Psoas muscle (tissue), 8 donors: ENCODE results near the gene CCRL2. TPM values are rescaled to one million over a fixed set of nuclear protein-coding genes. Genes with fewer than 3 reads are reported as not detected.
"Not testable (repeated sequence)": the region's sequence is repeated elsewhere in the genome, so short reads cannot be mapped to it uniquely, and the experiment has no call there.

Experiments
- ATAC-seq, 4 donors: fragments of 200-7000 bp; cut with Tn5 transposase; one replicate each; pipeline ENCODE4 v1.9.1; 2020; ENCODE audit warnings: moderate library complexity in 3 of 4, mild to moderate bottlenecking in 2 of 4
- DNase-seq, 2 donors: peaks; one replicate each; pipeline ENCODE4 v3.0.0-alpha.2; 2020
- H3K27ac ChIP-seq: fragments of 200-600 bp; one replicate; pipeline ENCODE4 v1.8.0; 2022
- H3K27me3 ChIP-seq, 3 donors: fragments of 200-600 bp in 1 of 3; one replicate each; pipeline versions ENCODE4 v1.6.1 to v1.8.0; 2013 to 2022; ENCODE audit warnings: low read length in 2 of 3, mild to moderate bottlenecking in 2 of 3, moderate library complexity in 1 of 3; ENCODE audit not compliant: insufficient read depth in 3 of 3
- H3K36me3 ChIP-seq, 2 donors: fragments of 200-600 bp in 1 of 2; one replicate each; pipeline versions ENCODE4 v1.6.1 to v1.8.0; 2013 to 2022; ENCODE audit warnings: low read depth in 1 of 2, mild to moderate bottlenecking in 1 of 2, moderate library complexity in 1 of 2; ENCODE audit not compliant: insufficient read depth in 1 of 2
- H3K4me1 ChIP-seq: fragments of 200-600 bp; one replicate; pipeline ENCODE4 v1.8.0; 2022
- H3K4me3 ChIP-seq: fragments of 200-600 bp; one replicate; pipeline ENCODE4 v1.8.0; 2022; ENCODE audit warnings: mild to moderate bottlenecking
- H3K9me3 ChIP-seq: fragments of 200-600 bp; one replicate; pipeline ENCODE4 v1.8.0; 2022
- CTCF ChIP-seq: fragments of 200-600 bp; IDR thresholded peaks from one replicate; pipeline ENCODE4 v1.8.0; 2022; ENCODE audit warnings: antibody characterized with exemption
- WGBS, 3 donors: extraction: QIAGEN DNeasy Blood & Tissue Kit; methylation state at CpG; one replicate each; pipeline versions ENCODE4 v1.1.6 to v1.1.7; 2013; 5-methylcytosine and 5-hydroxymethylcytosine counted together
- intact Hi-C, 2 donors: fragments of 100-400 bp; cut with DNase I; formaldehyde crosslinking; loops; one replicate each; pipeline versions ENCODE4 v1.11.0 to v1.14.2; 2022
- polyA plus RNA-seq, 3 donors: library from polyadenylated mRNA; stranded (reverse); fragments of 200-250 nt; gene quantifications; one replicate each; pipeline ENCODE4 v1.2.3, GENCODE V29; 2013
- total RNA-seq, 4 donors: library from RNA; stranded (reverse); fragmentation: NEBNext Ultra II Directional in 2 of 4; extraction: Animal tissue kit (Norgen Biotek cat#: 25700) in 2 of 4; gene quantifications; one replicate each; pipeline versions ENCODE4 v1.2.1 to v1.2.4, GENCODE V29; 2021 to 2023
- donor health status: healthy with polysubstance abuse.
- donor health status: DM: no; HTN: no; CAD: no; lungs with moderate emphysema.
- donor health status: Bipolar disorder and iron deficiency.
- donor health status: healthy.
- donor health status: DM: yes; HTN: yes; CAD: no.
- donor health status: DM: no; HTN: no; CAD: no.
- donor health status: DM: no; HTN: no; CAD: no.
- donor health status: DM: yes; HTN: yes; CAD: no.

The CCRL2 gene
- total and polyA plus RNA-seq, 7 donors = 0.55 to 1.8 (median 1.1) TPM

GRCh38 chr3:46399557-46399956 lies 7.5 kb upstream of the CCRL2 start:
- ATAC-seq (no peak), DNase-seq (no peak)
- intact Hi-C loops = no loop called here

GRCh38 chr3:46400000-46400734 lies 6.9 kb upstream of the CCRL2 start:
- ATAC-seq (no peak), DNase-seq (no peak)
- H3K9me3 ChIP-seq = no peaks in the 10 kb centered on the region
- TF ChIP-seq CTCF = no peak
- H3K4me3 ChIP-seq = no peak overlapping the region
- H3K4me1 ChIP-seq = peaks cover 8% of the 10 kb centered on the region
- H3K27me3 ChIP-seq = no peaks in the 10 kb centered on the region
- no peaks in the 10 kb centered on the region for H3K36me3 ChIP-seq
- intact Hi-C loops = no loop called here
- WGBS, 3 donors = 73 to 78% (median 78%) methylated on average over 8 of the region's 8 CpGs
- H3K27ac ChIP-seq = no peak overlapping the region

More at GRCh38 chr3:46399557-46399956, 7.5 kb upstream of the CCRL2 start:
- H3K27ac ChIP-seq = no peak overlapping the region
- TF ChIP-seq CTCF = no peak
- no peaks in the 10 kb centered on the region for H3K27me3 ChIP-seq
- no peaks in the 10 kb centered on the region for H3K9me3 ChIP-seq
- WGBS, 3 donors = 58 to 63% (median 63%) methylated on average over 2 of the region's 2 CpGs
- no peak overlapping the region for H3K4me3 ChIP-seq
- no peaks in the 10 kb centered on the region for H3K36me3 ChIP-seq
- H3K4me1 ChIP-seq = peaks cover 8% of the 10 kb centered on the region

- WGBS, 3 donors = 68 to 81% (median 72%) methylated on average over 5 of the region's 5 CpGs
- ATAC-seq (no peak), DNase-seq (no peak)
- no peak for TF ChIP-seq CTCF
- peaks cover 8% of the 10 kb centered on the region for H3K4me1 ChIP-seq
- intact Hi-C loops = no loop called here
- H3K27ac ChIP-seq = no peak overlapping the region
- H3K4me3 ChIP-seq = no peak overlapping the region
- H3K27me3 ChIP-seq = no peaks in the 10 kb centered on the region
- no peaks in the 10 kb centered on the region for H3K36me3 ChIP-seq
- H3K9me3 ChIP-seq = no peaks in the 10 kb centered on the region
Measured at GRCh38 chr3:46400846-46401245, 6.2 kb upstream of the CCRL2 start.

- intact Hi-C loops = no loop called here
- no peak overlapping the region for H3K4me3 ChIP-seq
- TF ChIP-seq CTCF = no peak
- no peak for DNase-seq
- no peak overlapping the region for H3K27ac ChIP-seq
- 54 to 71% (median 63%) methylated on average over 2 of the region's 2 CpGs for WGBS, 3 donors
- peaks cover 7% of the 10 kb centered on the region for H3K4me1 ChIP-seq
- H3K36me3 ChIP-seq = no peaks in the 10 kb centered on the region
- H3K27me3 ChIP-seq = no peaks in the 10 kb centered on the region
- H3K9me3 ChIP-seq = no peaks in the 10 kb centered on the region
- ATAC-seq = no peak
Measured at GRCh38 chr3:46401579-46401978, 5.5 kb upstream of the CCRL2 start.

- H3K4me1 ChIP-seq = peaks cover 10% of the 10 kb centered on the region
- H3K36me3 ChIP-seq, H3K27ac ChIP-seq, ATAC-seq, intact Hi-C loops, H3K27me3 ChIP-seq, H3K9me3 ChIP-seq, H3K4me3 ChIP-seq, DNase-seq: not testable (repeated sequence)
- 93 to 96% (median 95%) methylated on average over 4 of the region's 4 CpGs for WGBS, 3 donors
Measured at GRCh38 chr3:46402902-46403301, 4.2 kb upstream of the CCRL2 start.
